T-helper 22 cell (primary cell): Measurements from ENCODE around the gene TCN1.

ENCODE experiments used
- DNase-seq: peaks from one replicate; pipeline ENCODE4 v3.0.0-alpha.2; 2020; ENCODE audit warnings: low read depth

The TCN1 gene

GRCh38 chr11:59807047-59807610, 59.2 kb downstream of the TCN1 start:
- DNase-seq: no peak

GRCh38 chr11:59804061-59804460, 62.2 kb downstream of the TCN1 start:
- no peak for DNase-seq
